ENCODE measurements around the gene LEPROT.

DNA sequence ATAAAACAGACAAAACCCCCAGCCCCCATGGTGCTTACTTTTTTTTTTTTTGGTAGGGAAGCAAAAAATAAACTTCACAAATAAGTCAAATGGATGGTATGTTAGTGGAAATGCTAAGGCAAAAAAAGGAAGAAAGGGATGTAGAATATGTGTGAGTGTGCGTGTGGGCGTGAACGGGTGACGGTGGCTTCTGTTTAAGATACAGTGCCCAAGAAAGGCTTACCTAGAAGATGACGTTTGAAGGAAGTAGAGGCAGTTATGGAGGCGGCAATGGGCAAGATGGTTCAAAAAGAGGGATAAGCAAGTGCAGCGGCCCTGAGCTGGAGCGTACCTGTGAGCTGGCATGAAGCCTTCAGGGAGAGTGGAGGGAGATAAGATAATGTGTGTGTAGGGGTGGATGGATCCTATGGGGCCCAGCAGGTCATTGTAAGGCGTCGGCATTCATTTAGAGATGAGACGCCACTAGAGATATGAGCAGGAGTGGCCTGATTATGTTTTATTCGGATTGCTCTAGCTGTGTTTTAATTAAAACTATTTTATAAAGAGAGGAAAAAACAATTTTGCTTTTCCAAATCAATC lies 19.9 kb downstream of the LEPROT start:
- no peak for TF ChIP-seq CTCF (optimal IDR thresholded peaks at IDR 0.05 in 1 of 3, IDR thresholded peaks at IDR 0.05 in 1 of 3, conservative IDR thresholded peaks at IDR 0.05 in 1 of 3; ENCODE audit: extremely low read depth in 1 of 3, insufficient read depth in 2 of 3, low read length in 3 of 3)
- TF ChIP-seq EZH2 (IDR thresholded peaks at IDR 0.05; ENCODE audit: low read length) = no peak
